ENCODE data around the gene THRB.

THRB gene

DNA sequence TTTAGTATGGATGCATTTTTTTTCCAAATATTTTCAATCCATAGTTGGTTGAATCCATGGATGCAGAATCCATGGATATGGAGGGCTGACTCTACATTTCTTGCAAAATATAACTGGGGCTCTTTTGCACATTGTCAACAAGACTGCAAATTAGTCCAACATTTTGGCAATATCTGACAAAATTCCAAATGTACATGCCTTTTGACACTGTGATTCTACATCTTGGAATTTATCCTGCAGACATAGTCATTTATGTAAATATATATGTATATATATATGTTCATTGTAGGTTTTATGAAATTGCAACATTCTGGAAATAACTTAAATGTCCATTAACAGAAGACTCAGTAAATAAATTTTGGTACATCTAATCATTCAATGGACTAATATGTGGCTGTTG lies 203.0 kb downstream of the THRB start:
- Histone ChIP-seq H4K20me1 (ENCODE audit: insufficient read depth, low read length) (no peaks in the 10 kb centered on the region), H3K27ac (ENCODE audit: low read depth, low read length, poor library complexity, severe bottlenecking) (no peak overlapping the region), H3K4me1 (ENCODE audit: insufficient read depth, low read length, severe bottlenecking) (no peaks in the 10 kb centered on the region), H3K79me2 (ENCODE audit: insufficient read depth, low read length) (no peaks in the 10 kb centered on the region), H3K36me3 (ENCODE audit: insufficient read depth, low read length) (no peaks in the 10 kb centered on the region), H3K9me2 (ENCODE audit: low read depth, low read length) (no peaks in the 10 kb centered on the region), H3K4me2 (ENCODE audit: low read length) (no peak overlapping the region), H2AFZ (ENCODE audit: low read length) (no peak overlapping the region), H3K4me3 (ENCODE audit: low read depth, low read length, poor library complexity, severe bottlenecking) (no peak overlapping the region), H3K27me3 (ENCODE audit: insufficient read depth, low read length) (no peaks in the 10 kb centered on the region), H3K9me3 (ENCODE audit: low read length) (no peaks in the 10 kb centered on the region), H3K9ac (ENCODE audit: low read length) (no peak overlapping the region), H3F3A (ENCODE audit: insufficient read depth, low read length) (no peaks in the 10 kb centered on the region)
- TF ChIP-seq, protein P1, sequence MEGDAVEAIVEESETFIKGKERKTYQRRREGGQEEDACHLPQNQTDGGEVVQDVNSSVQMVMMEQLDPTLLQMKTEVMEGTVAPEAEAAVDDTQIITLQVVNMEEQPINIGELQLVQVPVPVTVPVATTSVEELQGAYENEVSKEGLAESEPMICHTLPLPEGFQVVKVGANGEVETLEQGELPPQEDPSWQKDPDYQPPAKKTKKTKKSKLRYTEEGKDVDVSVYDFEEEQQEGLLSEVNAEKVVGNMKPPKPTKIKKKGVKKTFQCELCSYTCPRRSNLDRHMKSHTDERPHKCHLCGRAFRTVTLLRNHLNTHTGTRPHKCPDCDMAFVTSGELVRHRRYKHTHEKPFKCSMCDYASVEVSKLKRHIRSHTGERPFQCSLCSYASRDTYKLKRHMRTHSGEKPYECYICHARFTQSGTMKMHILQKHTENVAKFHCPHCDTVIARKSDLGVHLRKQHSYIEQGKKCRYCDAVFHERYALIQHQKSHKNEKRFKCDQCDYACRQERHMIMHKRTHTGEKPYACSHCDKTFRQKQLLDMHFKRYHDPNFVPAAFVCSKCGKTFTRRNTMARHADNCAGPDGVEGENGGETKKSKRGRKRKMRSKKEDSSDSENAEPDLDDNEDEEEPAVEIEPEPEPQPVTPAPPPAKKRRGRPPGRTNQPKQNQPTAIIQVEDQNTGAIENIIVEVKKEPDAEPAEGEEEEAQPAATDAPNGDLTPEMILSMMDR (IDR thresholded peaks at IDR 0.05; ENCODE audit: low read length) = no peak

DNA sequence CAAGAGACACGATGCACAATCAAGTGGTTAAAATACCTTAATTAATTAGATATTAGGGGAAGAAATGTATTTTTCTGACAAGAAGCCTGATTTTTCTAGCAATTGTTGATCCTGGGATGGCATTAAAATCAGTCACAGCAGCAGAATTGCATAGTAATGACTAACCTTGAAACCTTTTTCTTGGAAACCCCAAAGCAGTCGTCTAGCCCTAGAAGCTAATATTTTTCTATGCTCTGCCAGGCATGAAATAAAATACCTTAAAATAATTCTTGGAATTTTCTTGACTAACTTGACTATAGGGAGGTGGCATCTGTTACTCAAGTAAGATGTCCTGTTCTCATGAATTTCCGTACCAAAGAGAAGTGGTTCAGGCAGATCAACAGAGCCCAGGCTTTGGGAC lies 204.1 kb downstream of the THRB start:
- H3K36me3 ChIP-seq (ENCODE audit: insufficient read depth, low read length) = no peaks in the 10 kb centered on the region
- no peaks in the 10 kb centered on the region for H4K20me1 ChIP-seq (ENCODE audit: insufficient read depth, low read length)

DNA sequence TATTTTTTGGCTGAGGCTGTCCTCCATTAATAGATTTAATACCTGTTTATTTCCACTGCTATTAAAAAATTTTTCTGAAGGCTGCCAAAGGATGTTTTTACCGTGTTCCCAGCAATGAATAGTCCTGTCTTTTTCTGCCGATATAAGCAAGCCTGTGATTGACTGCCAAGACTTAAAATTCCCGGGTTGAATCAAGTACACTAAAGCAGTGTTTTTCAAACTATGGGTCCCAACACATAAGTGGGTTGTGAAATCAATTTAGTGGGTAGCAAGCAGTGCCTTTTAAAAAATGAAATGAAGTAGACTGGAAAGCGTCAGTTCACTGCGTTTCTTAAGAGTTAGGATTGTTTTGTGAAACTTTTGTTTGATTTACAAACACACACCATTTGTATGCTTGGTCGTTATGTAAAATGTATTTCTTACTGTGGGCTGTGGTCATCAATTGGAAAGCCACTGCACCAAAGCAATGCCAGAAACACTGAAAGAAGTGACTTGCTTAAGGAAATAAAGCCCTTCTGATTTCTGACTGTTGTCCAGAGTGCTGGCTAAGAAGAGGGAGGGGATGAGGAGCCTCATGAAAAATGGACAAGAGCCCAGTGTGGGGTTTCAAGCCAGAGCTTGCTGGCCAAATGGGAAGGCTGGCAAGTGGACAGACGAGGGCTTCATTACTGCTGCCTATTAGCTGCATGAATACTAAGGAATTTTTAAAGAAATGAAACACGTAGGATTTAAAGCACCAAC lies 206.0 kb downstream of the THRB start:
- Histone ChIP-seq H3K36me3 (ENCODE audit: insufficient read depth, low read length) (no peaks in the 10 kb centered on the region), H3K9me2 (ENCODE audit: low read depth, low read length) (no peaks in the 10 kb centered on the region), H2AFZ (ENCODE audit: low read length) (no peak overlapping the region), H3F3A (ENCODE audit: insufficient read depth, low read length) (no peaks in the 10 kb centered on the region), H4K20me1 (ENCODE audit: insufficient read depth, low read length) (no peaks in the 10 kb centered on the region), H3K9ac (ENCODE audit: low read length) (no peak overlapping the region), H3K4me1 (ENCODE audit: insufficient read depth, low read length, severe bottlenecking) (no peaks in the 10 kb centered on the region), H3K4me3 (ENCODE audit: low read depth, low read length, poor library complexity, severe bottlenecking) (no peak overlapping the region), H3K27me3 (ENCODE audit: insufficient read depth, low read length) (no peaks in the 10 kb centered on the region), H3K27ac (ENCODE audit: low read depth, low read length, poor library complexity, severe bottlenecking) (no peak overlapping the region), H3K9me3 (ENCODE audit: low read length) (no peaks in the 10 kb centered on the region), H3K4me2 (ENCODE audit: low read length) (no peak overlapping the region), H3K79me2 (ENCODE audit: insufficient read depth, low read length) (no peaks in the 10 kb centered on the region)
- TF ChIP-seq, protein P1 (IDR thresholded peaks at IDR 0.05; ENCODE audit: low read length) = no peak
- TF ChIP-seq EZH2 (IDR thresholded peaks at IDR 0.05; ENCODE audit: borderline replicate concordance, low read length) = no peak

More for the DNA sequence above, 204.1 kb downstream of the THRB start:
- TF ChIP-seq EZH2 (IDR thresholded peaks at IDR 0.05; ENCODE audit: borderline replicate concordance, low read length) = no peak
- TF ChIP-seq, protein P1 (IDR thresholded peaks at IDR 0.05; ENCODE audit: low read length) = no peak
- Histone ChIP-seq H3K9ac (ENCODE audit: low read length) (no peak overlapping the region), H3K4me3 (ENCODE audit: low read depth, low read length, poor library complexity, severe bottlenecking) (no peak overlapping the region), H3K27me3 (ENCODE audit: insufficient read depth, low read length) (no peaks in the 10 kb centered on the region), H3K27ac (ENCODE audit: low read depth, low read length, poor library complexity, severe bottlenecking) (no peak overlapping the region), H3K9me3 (ENCODE audit: low read length) (no peaks in the 10 kb centered on the region), H3K79me2 (ENCODE audit: insufficient read depth, low read length) (no peaks in the 10 kb centered on the region), H3K9me2 (ENCODE audit: low read depth, low read length) (no peaks in the 10 kb centered on the region), H3F3A (ENCODE audit: insufficient read depth, low read length) (no peaks in the 10 kb centered on the region), H2AFZ (ENCODE audit: low read length) (no peak overlapping the region), H3K4me1 (ENCODE audit: insufficient read depth, low read length, severe bottlenecking) (no peaks in the 10 kb centered on the region), H3K4me2 (ENCODE audit: low read length) (no peak overlapping the region)
